GM18499 (cell line): ENCODE results near the gene PRKCE.

Experiments used
- ATAC-seq: cut with Tn5 transposase; IDR thresholded peaks from one replicate; pipeline ENCODE4 v1.9.1; 2021; ENCODE audit warnings: moderate number of reproducible peaks; ENCODE audit not compliant: insufficient read depth, unreplicated experiment

PRKCE gene

DNA sequence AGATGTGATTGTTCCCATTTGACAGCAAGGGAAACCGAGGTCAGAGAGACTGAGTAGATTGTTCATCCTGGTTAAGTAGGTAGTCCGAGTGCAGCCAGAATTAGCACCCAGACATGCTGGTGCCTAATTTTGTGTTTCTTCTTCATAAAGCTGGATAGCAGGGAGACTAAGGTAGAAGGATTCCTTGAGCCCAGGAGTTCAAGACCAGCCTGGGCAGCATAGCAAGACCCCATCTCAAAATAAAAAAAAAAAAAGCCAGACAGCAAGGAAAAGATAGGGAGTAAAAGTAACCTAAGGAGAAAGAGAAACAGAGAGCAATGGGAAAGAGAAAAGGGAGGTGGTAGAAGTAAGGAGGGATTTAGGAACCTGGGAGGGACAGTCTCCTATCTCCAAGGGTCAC is 120.6 kb downstream of the PRKCE start:
- ATAC-seq = no peak

DNA sequence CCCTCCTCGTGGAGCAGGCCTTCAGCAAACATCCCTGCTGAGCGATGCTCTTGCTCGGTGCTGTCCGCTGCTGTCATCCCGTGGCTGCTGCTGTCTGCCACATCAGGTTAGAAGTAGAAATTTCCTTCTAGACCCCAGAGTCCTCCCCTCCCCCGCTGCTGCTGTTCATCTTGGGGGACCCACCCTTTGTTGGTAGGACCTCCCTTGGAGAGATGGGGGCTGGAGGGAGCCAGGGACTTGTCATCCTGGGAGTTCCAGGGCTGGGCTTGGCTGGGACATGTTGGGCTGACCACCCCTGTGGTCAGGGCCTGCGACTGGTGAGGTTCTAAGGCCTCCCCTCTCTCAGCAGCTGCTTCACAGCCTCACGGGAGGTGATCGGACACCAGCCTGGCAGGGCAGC is 122.4 kb downstream of the PRKCE start:
- no peak for ATAC-seq

DNA sequence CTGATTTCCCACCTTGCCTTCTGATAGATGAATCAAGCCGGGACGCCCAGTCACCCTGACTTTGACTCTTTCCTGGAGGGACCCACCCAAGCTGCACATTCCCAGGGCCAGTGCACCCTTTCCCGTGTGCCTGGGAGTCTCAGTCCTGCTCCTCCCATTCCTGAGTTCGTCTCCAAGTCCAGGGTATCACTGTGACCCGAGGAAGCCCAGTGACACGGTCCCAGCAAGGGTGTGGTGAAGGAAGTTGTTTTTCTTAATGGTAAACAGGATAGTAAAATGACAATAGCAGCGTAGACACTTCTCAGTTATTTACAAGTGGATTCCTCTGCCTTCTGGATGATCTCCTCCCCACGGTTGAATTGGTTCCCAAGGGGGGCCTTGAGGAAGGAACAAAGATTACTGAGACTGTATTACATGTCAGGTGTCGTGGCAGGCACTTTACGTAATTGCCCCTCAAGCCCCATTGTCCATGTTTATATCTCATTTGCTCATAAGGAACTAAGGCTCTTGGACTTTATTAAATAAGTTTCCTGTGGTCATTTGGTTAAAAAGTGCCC is 123.3 kb downstream of the PRKCE start:
- no peak for ATAC-seq

DNA sequence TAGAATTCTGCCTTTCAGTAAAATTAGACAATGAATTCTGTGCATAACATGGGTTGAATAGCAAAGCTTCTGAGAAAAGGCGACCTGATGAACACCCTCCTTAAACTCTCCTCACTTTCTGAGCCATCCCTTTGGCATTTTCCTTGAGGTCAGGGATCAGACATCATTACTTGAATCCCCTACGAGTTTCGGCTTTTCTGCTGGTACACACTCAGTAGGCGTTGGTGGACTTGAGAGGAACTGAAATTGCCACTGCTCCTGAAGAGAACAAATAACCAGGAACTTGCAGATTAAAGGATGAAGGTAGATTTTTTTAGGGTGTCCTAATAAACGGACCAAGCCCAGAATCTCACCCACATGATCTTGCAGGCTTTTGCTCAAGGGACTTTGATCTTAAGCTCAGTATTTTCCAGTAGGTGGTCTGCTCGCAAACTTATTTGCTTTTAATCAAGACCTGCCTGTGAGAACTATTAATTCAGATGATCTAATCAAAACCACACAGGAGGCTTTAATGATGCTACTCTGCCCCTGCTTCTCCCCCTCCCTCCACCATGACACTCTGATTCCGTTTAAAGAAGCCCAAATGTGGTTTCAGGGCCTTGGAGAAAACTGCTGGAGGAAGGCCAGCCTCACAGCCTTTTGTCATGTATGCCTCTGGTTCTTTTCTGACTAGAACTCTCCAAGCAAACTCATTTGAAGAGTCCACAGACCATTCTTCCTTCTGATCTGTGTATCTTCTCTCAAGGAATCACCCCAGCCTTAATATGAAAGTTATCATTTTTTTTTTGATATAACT is 124.9 kb downstream of the PRKCE start:
- ATAC-seq = no peak

DNA sequence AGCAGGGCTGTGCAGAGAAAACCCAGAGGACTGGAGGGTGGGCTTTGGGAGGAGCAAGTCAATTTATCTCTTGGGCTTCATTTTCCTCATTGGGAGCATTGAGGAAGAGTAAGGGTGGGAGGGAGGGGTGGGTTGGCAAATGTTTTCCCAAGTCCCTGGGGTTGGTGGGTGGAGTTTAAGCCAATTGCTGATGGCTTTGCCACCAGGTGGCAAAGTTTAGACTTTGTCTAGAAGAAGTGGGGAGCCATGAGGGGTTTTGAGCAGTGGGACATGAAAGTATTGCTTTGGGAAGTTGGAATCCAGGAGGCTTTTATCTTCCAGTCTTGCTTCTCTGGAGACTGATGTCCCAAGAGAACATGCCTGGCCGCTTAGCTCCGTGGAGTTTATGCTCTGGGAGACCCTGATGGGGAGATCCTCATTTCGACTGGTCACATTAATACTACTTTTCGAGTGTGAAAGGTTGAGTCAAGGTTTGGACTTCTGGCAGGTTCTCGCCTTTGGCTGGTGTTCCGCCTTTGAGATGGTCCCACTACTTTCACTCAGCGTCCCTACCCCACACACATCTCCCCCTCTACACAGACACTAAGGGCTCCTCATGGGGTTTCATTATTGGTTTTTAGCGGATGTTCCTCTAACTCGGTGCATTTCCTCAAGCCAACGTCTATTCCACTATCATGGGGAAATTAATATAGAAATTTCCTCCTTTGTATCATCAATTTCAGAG is 126.7 kb downstream of the PRKCE start:
- no peak for ATAC-seq

DNA sequence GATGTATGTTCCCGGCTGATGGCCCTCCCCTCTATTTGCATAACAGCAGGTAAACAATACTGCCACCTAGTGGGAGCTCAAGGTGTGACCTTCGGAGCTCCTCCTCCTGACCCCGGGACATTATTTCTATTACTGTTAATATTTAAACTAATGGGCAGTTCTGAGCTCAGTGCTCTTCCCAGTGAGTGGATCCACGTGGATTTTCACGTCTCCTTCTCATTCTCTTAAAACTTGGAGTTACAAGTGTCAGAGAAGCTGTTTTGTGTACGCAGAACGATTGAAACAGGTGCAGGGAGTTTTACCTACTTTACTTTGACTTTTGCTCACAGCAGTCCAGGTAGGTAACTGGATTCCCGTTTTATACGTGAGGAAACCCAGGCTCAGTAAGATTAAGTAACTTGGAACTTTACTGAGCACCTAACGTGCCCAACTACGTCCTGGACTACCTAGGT is 127.3 kb downstream of the PRKCE start:
- ATAC-seq = no peak

DNA sequence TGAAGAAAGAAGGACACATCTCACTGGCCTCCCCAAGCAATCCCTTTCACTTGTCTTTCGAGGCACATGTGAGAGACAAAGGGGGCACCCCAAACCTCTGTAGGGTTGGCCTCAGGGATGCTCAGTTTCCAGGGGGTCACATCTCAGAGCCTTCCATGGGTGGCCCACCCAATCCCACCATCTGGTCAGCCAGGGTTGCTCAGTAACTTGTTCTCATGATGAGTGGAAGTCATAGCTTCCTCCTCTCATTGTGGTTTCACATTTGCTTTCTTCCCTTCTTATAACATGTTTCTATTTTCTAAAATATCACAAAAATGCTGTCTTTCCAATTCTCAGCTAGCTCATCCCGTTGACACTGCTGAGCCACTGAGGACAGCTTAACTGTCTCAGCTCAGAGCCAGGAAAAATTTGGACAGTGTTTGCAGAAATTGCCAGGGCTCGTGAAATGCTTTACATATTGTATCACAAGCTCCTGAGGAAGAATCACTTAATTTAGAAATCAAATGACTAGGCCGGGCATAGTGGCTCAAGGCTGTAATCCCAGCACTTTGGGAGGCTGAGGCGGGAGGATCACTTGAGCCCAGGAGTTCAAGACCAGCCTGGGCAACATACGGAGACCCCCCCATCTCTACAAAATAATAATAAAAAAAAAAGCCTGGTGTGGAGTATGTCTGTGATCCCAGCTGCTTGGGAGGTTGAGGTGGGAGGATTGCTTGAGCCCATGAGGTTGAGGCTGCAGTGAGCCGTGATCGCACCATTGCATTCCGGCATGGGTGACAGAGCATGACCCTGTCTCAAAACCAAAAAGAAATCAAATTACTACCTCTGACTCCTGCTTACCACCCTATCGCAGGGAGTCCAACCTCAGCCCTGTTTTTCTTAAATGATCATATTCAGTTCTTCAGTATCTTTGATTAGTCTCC is 129.3 kb downstream of the PRKCE start:
- no peak for ATAC-seq

DNA sequence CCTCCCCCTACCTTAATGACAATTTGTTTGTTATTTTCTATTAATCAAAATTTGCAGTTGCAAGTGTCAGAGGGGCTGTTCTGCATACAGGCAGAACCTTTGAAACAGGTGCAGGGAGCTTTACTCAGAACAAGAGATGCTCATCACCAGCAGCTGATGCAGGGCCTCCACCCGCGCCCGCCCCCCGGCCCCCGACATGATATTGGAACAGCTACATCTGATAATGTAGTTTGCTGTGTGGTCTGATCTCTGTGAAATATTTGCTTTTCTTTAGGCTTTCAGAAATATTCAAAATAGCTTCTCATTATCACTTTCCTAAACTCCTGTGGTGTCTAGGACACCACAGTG is 130.0 kb downstream of the PRKCE start:
- no peak for ATAC-seq

DNA sequence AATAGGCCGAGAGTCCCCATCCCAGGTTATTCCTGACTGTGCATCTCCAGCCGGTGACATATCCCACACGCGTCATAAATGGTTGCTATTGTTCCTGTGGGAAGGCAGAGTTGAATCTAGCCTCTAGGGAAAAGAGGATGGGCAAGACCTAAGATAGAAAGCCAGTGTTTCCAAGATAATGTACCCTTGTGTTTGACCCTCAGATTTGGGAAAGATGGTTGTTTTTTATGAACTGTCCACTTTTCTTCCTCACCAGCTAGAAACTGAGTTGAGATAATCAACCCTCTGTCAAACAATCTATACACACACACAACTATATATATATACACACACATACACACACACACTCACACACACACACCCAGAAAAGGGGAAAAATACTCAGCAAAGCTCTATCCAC is 131.0 kb downstream of the PRKCE start:
- no peak for ATAC-seq

DNA sequence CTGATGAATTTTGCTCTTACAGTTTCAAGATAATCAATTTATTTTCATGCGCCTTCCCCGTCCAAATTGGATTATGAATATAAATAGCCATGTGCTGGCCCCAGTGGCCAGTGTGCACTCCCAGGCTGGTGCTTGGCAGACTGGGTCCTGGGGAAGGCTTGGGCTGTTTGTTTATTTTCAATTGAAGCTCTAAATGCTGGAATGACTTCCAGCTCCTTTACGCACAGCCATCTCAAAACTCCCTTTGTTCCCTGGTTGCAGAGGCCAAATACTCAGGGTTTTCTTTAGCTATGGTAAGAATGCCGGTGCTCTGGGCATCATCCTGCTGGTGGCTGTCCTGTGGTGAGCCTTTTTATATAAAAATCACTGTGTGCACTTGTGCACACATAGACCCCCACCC is 131.5 kb downstream of the PRKCE start:
- no peak for ATAC-seq

DNA sequence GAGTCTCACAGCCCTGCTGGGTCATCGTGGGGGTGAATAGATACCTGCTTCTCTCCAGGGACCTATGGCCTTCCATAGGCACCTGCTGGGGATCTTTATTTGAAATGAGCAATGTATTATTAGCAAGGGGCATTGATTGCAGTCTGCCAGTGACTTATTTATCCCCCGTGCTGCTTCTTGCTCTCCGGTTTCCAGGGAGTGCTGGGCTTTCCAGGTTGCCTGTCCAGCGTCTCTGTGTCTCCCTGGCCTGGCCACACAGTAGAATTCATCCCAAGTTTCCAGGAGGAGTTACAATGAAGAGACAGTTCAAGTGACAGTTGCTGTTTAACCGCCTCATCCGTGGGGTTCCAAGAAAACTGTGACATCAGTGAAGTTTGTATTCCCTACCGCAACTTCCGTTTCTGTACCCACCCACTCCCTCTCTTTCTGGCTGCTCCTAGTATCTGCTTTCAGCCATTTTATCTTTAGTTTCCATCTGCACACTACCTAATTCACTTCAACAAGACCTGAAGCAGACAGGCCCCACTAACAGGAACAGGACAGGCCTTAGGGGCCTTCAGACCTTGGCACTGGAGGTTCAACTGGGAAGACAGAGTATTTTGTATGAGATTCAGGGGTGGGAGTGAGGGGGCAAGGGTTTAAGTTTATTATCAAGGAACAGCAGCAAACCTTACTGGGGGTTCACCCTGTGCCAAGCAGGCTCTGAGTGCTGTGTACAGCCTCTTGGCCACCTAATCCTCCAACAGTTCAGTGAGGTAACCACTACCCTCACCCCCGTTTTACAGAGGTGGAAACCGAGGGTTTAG is 134.8 kb downstream of the PRKCE start:
- no peak for ATAC-seq

DNA sequence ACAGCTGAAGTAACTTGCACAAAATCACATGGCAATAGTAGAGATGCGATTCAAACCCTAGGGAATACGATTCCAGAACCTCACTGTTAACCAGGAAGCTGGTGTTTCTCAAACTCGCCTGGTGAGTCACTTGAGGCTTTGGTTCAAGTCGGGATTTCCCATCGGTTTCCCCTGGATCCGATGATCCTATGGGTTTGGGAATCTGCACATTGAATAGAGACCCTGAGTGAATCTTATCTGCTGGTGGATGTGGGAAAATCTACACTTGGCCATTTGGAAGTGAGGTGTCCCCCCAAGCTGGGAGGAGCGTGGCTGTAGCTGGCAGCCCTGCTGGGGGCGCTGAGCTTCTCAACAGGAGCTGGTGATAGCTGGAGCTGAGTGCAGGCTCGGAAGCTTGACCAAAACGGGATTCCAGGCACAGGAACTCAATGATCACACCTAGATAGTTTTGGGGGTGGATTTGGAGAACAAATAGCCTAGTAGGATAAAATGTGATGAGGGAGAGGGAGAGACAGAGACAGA is 135.4 kb downstream of the PRKCE start:
- no peak for ATAC-seq

DNA sequence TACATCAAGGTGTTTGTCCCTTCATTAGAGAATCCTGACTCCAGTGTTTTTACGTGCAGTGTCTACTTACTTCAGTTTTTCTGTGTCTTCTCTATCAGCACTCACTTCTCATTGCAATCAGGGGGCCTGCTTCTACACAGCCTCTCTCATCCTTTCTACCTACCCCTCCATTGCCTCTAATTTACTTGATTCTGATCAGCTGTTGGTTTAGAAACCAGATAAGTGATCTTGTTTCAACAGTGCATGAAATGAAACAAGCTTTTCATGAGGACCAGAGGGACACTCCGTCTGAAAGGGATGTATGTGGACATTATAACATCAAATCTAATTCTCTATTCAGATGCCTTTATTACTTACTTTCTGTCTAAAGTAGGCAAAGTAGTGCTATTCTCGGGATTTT is 136.9 kb downstream of the PRKCE start:
- no peak for ATAC-seq

DNA sequence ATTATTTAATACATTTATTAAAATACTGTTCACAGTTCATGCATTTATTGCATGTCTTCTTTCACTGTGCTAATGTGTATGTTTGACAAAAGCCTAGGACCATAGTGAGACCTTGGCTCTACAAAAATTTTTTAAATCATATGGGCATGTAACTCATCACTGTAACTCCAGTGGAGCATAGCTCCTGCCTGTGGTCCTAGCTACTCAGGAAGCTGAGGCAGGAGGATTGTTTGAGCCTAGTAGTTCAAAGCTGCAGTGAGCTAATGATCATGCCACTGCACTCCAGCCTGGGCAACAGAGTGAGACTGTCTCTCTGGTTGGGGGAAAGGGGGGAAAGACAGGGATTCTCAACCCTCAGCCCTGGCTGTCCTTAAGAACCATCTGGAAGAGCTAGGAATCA is 137.8 kb downstream of the PRKCE start:
- ATAC-seq = no peak

DNA sequence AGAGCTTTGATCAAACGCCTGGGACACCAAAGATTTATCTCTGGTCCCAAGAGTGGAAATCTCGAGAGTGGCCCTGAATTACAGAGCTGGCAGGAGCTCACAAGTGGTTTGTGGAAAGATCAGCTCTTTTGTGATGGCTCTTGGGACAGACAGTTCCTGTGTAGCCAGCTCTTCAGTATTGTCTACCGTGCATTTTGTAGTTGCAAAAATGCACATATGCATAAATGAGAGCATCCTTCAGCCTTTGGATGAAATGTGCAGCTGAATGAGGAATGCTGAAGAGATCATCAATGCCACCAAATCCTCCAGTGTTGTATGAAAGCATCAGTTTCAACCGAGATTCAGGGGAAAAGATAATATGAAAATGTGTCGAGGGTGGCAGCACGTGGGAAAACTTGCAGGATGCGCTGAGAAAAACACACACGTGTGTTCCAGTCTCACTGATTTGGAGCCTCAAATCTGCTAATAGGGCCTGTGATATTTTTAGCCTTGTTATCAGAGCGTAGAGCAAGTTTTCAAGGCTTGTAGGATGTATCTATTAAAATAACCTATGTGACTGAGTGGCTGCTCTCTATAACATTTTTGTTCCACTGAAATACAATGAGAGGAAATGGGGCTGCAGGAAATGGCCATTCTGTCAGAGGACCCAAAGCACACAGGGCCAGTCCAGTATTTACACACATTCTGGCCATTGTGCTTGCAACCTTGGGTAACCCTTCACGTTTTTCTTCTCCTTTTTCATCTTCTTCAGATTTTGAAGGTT is 138.7 kb downstream of the PRKCE start:
- no peak for ATAC-seq

DNA sequence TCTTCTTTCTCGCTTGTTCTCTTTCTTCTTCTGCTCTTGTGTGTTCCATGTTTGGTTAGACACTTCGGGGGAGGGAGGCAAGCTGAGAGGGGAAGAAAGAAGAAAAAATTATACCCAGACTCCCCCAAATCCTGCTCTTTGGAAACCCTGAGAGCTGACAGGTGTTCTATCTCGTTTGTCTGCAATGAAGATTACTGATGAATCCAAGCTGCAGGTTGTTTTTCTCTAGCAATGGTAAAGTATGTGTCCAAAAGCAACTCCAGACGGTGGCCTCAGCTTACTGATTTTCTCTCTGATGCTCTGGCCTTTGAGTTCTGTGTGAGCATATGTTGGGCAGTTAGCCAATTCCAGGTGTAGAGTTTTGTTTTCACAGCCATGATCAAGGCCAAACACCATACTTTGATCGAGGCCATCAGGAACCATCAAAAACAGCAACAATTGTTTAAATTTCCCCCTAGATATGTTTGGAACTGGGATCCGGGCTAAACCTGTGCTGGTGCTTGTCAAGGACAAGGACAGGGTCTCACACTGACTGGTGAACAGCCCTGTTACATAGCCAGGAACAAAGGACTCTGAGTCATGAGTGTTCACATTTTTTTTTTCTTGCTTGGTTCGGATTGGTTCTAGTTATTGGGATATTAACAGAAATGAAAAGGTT is 142.0 kb downstream of the PRKCE start:
- ATAC-seq = no peak

DNA sequence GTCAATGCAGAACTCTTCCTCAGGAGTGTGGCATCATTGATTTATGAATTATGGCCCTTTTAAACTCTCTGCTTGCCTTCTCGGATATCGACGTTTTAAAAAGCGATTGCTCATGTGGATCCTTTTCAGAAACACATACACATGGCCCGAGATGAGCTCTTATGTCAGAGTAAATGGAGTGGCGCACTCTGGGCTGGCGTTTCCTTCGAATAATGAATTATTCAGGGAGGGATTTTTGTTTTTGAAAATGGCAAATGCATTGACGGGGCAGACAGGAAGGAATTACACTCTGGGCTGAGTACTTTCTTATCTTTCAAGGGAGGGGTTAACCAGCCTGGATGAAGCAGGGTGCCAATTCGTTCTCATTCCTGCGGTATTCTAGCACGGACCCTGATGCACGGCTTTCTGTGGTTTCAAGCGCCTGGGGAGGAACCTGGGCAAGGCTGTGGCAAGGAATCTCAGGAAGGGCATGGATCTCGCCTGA is 142.7 kb downstream of the PRKCE start:
- no peak for ATAC-seq

DNA sequence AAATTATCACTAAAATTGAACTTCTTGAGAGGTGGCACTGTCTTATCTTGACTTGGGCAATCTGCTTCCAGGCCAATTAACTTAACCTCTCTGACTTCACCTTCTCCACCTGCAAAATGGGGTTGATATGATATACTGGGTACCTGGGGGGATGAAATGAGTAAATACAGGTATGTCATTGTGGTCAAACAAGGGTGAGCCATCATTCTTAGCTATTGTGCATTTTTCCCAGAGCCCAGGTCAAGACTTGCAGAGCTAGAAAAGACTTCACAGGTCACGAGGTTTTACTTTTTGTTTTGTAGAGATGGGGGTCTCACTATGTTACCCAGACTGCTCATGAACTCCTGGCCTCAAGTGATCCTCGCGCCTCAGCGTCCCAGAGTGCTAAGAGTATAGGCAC is 145.0 kb downstream of the PRKCE start:
- no peak for ATAC-seq
